SK-N-MC (cell line): Measurements from ENCODE around the gene OR52K1.
"Not testable (repeated sequence)": the region's sequence is repeated elsewhere in the genome, so short reads cannot be mapped to it uniquely, and the experiment has no call there.

Experiments used
- DNase-seq: peaks from one replicate; pipeline ENCODE4 v3.0.0-alpha.2; 2011; ENCODE audit warnings: low read depth, low spot score
- H3K27ac ChIP-seq: fragments of 200-600 bp; sonication (generic); 2 replicates; pipeline ENCODE4 v1.5.1; 2016; ENCODE audit warnings: mixed run types
- H3K36me3 ChIP-seq: fragments of 200-600 bp; sonication (generic); 2 replicates; pipeline ENCODE4 v1.6.1; 2017; ENCODE audit warnings: antibody characterized with exemption, low read length, mixed read lengths; ENCODE audit not compliant: insufficient read depth
- H3K4me3 ChIP-seq: fragments of 200-600 bp; sonication (generic); 2 replicates; pipeline ENCODE4 v1.5.1; 2016
- H3K9ac ChIP-seq: fragments of 200-600 bp; sonication (generic); 2 replicates; pipeline ENCODE4 v1.8.0; 2017; ENCODE audit warnings: mixed run types, mixed read lengths; ENCODE audit not compliant: insufficient read length
- H3K9me3 ChIP-seq: fragments of 200-600 bp; sonication (generic); 2 replicates; pipeline ENCODE4 v1.6.1; 2017; ENCODE audit warnings: low read depth, mild to moderate bottlenecking, antibody characterized with exemption, low read length, moderate library complexity, mixed read lengths
- EZH2 ChIP-seq: fragments of 200-600 bp; sonication (generic); IDR thresholded peaks from one replicate; pipeline ENCODE4 v1.6.1; 2017; ENCODE audit warnings: antibody characterized with exemption
- FOXP2 ChIP-seq: optimal IDR thresholded peaks from 2 replicates; pipeline ENCODE3; 2011; ENCODE audit warnings: mild to moderate bottlenecking, moderate library complexity; ENCODE audit not compliant: insufficient read depth; ENCODE audit errors: extremely low read length, control extremely low read depth
- POLR2AphosphoS5 ChIP-seq: IDR thresholded peaks from 2 replicates; pipeline ENCODE4 v1.6.1; 2012; ENCODE audit warnings: mild to moderate bottlenecking, low read depth, low read length, borderline replicate concordance

Gene OR52K1

DNA sequence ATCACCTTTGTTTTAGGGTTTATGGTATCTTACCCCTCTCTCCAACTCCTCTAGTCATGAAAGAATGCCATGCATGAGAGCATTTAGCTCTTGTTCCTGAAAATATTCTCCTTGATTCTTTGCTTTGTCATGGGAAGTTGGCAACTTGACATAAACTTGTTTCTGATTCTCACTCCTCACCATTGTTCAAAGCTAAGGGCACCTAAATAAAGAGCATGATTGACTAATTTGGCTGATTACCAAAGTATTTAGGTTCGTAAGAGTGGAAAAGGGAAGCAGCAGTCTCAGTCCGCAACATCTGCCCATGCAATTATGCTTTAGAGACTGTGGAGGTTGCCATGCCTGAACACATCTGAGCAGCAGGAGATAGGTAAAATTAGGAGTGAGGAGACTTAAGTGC is 26.4 kb downstream of the OR52K1 start:
- H3K9me3 ChIP-seq, result no peaks in the 10 kb centered on the region
- no peak overlapping the region for H3K27ac ChIP-seq
- no peak overlapping the region for H3K4me3 ChIP-seq
- no peak for TF ChIP-seq EZH2
- no peak for TF ChIP-seq POLR2AphosphoS5
- TF ChIP-seq FOXP2, result no peak
- DNase-seq, result no peak
- no peak overlapping the region for H3K9ac ChIP-seq
- H3K36me3 ChIP-seq, result no peaks in the 10 kb centered on the region

- Histone ChIP-seq H3K9me3 (no peaks in the 10 kb centered on the region), H3K9ac (no peak overlapping the region), H3K4me3 (no peak overlapping the region), H3K36me3 (no peaks in the 10 kb centered on the region), H3K27ac (no peak overlapping the region)
- TF ChIP-seq EZH2 (no peak), POLR2AphosphoS5 (no peak), FOXP2 (no peak)
- DNase-seq, result no peak
These were observed 29.1 kb downstream of the OR52K1 start for GRCh38 chr11:4511282-4512245.

GRCh38 chr11:4514196-4514595 is 31.8 kb downstream of the OR52K1 start:
- Histone ChIP-seq H3K9me3 (no peaks in the 10 kb centered on the region), H3K27ac (no peak overlapping the region), H3K9ac (no peak overlapping the region), H3K36me3 (no peaks in the 10 kb centered on the region), H3K4me3 (no peak overlapping the region)
- TF ChIP-seq POLR2AphosphoS5 (no peak), EZH2 (no peak), FOXP2 (no peak)
- DNase-seq, result no peak

GRCh38 chr11:4522339-4522738 is 39.9 kb downstream of the OR52K1 start:
- TF ChIP-seq EZH2 (no peak), FOXP2 (no peak), POLR2AphosphoS5 (no peak)
- H3K4me3 ChIP-seq, result no peak overlapping the region
- no peaks in the 10 kb centered on the region for H3K36me3 ChIP-seq
- no peaks in the 10 kb centered on the region for H3K9me3 ChIP-seq
- DNase-seq, result no peak
- no peak overlapping the region for H3K27ac ChIP-seq
- no peak overlapping the region for H3K9ac ChIP-seq

- no peaks in the 10 kb centered on the region for H3K36me3 ChIP-seq
- no peak for DNase-seq
- H3K27ac ChIP-seq, result no peak overlapping the region
- no peak overlapping the region for H3K9ac ChIP-seq
- H3K9me3 ChIP-seq, result no peaks in the 10 kb centered on the region
- no peak overlapping the region for H3K4me3 ChIP-seq
- TF ChIP-seq EZH2, result no peak
- no peak for TF ChIP-seq FOXP2
- no peak for TF ChIP-seq POLR2AphosphoS5
These were observed 40.3 kb downstream of the OR52K1 start for GRCh38 chr11:4522752-4523151.

DNA sequence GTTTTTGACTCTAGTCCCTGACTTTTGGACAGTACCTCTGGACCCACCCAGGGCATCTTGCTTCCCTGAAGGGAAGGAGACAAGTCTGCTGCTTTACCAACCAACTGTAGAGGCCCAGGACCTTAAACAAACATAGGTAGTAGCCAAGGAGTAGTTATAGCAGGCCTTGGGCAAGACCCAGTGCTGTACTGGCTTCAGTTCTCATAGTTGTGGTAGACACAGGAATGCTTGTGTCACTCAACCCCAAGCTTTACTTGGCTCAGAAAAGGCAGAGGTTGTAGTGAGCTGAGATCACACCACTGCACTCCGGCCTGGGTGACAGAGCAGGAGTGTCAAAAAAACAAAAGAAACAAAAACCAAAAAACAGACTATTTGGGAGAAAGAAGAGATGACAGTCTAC is 41.2 kb downstream of the OR52K1 start:
- no peak overlapping the region for H3K4me3 ChIP-seq
- DNase-seq, result no peak
- H3K9ac ChIP-seq, result no peak overlapping the region
- no peaks in the 10 kb centered on the region for H3K36me3 ChIP-seq
- no peak overlapping the region for H3K27ac ChIP-seq
- no peaks in the 10 kb centered on the region for H3K9me3 ChIP-seq
- TF ChIP-seq FOXP2 (no peak), POLR2AphosphoS5 (no peak), EZH2 (no peak)

DNA sequence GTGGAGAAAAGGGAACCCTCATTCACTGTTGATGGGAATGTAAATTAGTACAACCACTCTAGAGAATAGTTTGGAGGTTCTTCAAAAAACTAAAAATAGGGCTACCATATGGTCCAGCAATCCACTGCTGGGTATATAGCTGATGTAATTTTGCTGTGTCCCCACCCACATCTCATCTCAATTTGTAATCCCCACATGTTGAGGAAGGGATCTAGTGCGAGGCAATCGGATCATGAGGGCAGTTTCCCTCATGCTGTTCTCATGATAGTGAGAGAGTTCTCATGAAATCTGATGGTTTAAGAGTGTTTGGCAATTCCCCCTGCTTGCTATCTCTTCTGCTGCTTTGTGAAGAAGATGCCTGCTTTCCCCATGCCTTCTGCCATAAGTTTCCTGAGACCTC is 45.5 kb downstream of the OR52K1 start:
- TF ChIP-seq POLR2AphosphoS5 (no peak), FOXP2 (no peak), EZH2 (no peak)
- no peak overlapping the region for H3K9ac ChIP-seq
- no peak for DNase-seq
- H3K4me3 ChIP-seq, result no peak overlapping the region
- no peak overlapping the region for H3K27ac ChIP-seq
- no peaks in the 10 kb centered on the region for H3K9me3 ChIP-seq
- no peaks in the 10 kb centered on the region for H3K36me3 ChIP-seq

- H3K9me3 ChIP-seq, H3K4me3 ChIP-seq, DNase-seq, H3K9ac ChIP-seq, H3K36me3 ChIP-seq, H3K27ac ChIP-seq: not testable (repeated sequence)
These were observed 49.2 kb downstream of the OR52K1 start for GRCh38 chr11:4531686-4532085.
